GM19193 (cell line): ENCODE data around the gene PCDHB5.

Source experiments
- POLR2A ChIP-seq: IDR thresholded peaks from 4 replicates; pipeline ENCODE4 v1.6.1; 2011; ENCODE audit not compliant: insufficient read depth, insufficient read length; ENCODE audit errors: extremely low read depth

Gene PCDHB5

DNA sequence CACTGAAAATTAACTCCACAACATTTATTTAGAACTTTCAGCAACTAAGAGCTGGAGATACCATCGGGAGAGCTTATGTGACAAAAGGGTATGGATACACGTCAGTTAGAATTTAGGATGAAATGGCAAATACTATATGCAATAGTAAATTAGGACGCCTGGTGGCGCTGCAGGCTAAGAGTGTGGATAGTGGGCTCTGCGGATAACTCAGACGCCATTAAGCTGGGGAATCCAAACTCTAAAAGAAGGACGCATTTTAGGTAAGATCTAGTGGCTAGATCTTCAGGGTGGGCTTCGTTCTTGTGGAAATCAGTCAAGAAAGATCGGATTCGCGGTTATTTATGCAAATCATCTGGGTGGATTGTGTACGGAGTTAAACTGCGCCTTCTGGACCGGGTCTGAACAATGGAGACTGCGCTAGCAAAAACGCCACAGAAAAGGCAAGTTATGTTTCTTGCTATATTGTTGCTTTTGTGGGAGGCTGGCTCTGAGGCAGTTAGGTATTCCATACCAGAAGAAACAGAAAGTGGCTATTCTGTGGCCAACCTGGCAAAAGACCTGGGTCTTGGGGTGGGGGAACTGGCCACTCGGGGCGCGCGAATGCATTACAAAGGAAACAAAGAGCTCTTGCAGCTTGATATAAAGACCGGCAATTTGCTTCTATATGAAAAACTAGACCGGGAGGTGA, at the start of gene PCDHB5:
TSS of gene PCDHB5 (plus strand) at position 177 of the 688 bp plus-strand sequence. CDS start at position 406, 229 bp downstream.
- no peak for TF ChIP-seq POLR2A

DNA sequence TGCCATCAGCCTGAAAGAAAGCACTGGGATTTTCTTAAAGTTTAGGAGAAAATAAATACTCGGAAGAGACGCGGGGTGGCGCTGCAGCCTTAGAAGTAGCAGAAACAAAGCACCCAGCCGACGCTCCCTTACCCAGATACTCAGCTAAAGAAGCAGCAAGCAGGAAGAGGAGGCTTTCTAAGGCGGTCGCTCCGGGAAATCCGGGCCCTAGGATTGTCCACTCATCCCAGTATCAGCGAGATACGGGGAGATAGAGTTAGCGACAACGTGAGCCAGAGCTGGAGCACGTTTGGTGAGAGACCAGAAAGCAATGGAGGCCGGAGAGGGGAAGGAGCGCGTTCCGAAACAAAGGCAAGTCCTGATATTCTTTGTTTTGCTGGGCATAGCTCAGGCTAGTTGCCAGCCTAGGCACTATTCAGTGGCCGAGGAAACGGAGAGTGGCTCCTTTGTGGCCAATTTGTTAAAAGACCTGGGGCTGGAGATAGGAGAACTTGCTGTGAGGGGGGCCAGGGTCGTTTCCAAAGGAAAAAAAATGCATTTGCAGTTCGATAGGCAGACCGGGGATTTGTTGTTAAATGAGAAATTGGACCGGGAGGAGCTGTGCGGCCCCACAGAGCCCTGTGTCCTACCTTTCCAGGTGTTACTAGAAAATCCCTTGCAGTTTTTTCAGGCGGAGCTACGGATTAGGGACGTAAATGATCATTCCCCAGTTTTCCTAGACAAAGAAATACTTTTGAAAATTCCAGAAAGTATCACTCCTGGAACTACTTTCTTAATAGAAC, 40.3 kb upstream of the PCDHB5 start, which contains the start of gene PCDHB2:
TSS of gene PCDHB2 (plus strand) at position 135 of the 782 bp plus-strand sequence. CDS start at position 311, 176 bp downstream.
- TF ChIP-seq POLR2A, result no peak

DNA sequence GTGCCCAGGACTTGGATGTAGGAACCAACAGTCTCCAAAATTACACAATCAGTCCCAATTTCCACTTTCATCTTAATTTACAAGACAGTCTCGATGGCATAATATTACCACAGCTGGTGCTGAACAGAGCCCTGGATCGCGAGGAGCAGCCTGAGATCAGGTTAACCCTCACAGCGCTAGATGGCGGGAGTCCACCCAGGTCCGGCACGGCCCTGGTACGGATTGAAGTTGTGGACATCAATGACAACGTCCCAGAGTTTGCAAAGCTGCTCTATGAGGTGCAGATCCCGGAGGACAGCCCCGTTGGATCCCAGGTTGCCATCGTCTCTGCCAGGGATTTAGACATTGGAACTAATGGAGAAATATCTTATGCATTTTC, 39.8 kb upstream of the PCDHB5 start:
- TF ChIP-seq POLR2A, result no peak

DNA sequence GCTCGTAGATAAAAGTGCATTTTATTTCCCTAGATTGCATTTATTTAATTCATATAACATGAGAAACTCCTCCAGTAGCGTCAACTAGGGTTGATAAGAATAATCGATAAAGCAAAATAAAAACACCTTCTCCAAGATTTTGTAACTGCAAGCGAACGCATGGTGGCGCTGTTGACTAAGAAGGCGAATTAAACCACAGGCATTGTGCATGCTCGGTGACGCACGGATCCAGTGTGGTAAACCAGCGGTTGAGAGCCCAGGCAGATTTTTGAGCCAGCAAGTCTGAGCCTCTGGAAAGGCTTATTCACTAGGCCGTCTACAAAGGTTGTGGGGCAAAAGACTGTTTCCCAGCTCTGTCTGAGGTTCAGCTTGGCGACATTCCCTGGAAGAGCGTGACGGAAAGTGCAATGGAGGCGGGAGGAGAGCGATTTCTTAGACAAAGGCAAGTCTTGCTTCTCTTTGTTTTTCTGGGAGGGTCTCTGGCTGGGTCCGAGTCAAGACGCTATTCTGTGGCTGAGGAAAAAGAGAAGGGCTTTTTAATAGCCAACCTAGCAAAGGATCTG, 34.7 kb upstream of the PCDHB5 start, which contains the start of gene PCDHB3:
TSS of gene PCDHB3 (plus strand) at position 231 of the 563 bp plus-strand sequence. CDS start at position 408, 177 bp downstream.
- TF ChIP-seq POLR2A, result no peak

DNA sequence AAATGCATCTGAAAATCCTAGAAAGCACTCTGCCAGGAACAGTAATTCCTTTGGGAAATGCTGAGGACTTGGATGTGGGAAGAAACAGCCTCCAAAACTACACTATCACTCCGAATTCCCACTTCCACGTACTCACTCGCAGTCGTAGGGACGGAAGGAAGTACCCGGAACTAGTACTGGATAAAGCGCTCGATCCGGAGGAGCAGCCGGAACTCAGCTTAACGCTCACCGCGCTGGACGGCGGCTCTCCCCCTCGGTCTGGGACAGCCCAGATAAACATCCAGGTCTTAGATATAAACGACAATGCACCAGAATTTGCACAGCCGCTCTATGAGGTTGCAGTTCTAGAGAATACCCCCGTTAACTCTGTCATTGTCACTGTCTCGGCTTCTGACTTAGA, 33.9 kb upstream of the PCDHB5 start:
- no peak for TF ChIP-seq POLR2A

DNA sequence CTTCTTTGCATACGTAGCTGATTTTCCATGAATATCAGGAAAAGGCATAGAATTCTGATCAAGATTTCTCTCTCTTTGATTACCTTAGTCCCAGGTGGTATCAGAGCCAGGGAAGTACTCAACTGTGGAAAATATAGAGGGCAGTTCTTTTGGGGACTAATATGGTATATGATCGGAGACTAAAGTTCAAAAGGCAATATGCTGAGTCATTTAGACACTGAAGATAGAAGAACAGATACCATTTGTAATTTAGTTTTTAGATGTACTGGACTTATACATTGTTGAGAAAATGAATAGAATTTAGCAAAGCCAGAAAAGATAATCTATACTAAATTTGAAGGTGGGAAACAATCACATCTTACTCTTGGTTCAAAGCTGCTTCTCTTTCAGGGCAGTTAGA, 29.7 kb upstream of the PCDHB5 start:
- no peak for TF ChIP-seq POLR2A

DNA sequence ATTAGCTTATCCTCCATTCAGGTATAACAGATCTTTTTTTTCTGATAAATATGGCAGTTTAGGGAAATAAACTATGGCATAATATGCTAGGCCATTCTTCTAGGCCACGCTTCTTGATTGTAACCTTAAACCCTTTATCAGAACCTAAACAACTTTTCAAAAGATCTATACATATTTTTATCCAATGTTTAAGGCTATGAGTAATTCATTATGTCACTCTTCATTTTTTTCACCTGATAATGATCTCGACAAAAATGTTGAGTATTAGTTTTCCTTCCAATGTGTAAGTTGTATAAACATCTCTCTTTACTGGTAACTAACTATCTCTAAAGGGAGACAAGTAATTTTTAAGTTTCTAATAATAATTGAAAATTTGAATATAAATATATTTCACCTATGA, 15.8 kb upstream of the PCDHB5 start:
- no peak for TF ChIP-seq POLR2A

DNA sequence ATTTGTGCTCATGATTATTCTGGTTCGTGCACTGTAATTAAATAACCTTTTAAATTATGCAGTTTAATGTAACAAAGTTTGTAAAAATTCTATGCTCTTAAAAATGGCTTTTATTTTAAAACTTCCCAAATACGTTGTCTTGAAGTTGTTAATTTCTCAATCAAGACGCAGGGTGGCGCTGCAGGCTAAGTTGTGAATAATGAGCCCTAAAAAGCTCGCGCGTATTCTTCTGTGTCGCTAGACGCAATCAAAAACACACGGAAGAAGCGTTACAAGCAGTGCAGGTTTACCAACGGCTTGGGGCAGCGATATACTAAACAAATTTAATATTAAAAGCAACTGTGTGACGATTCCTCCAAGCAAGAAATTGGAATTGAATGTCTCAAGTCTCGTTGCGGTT, 13.4 kb upstream of the PCDHB5 start, which contains the start of gene PCDHB4:
TSS of gene PCDHB4 (plus strand) at position 256 of the 400 bp plus-strand sequence. CDS start 181 bp downstream, outside the sequence.
- no peak for TF ChIP-seq POLR2A

DNA sequence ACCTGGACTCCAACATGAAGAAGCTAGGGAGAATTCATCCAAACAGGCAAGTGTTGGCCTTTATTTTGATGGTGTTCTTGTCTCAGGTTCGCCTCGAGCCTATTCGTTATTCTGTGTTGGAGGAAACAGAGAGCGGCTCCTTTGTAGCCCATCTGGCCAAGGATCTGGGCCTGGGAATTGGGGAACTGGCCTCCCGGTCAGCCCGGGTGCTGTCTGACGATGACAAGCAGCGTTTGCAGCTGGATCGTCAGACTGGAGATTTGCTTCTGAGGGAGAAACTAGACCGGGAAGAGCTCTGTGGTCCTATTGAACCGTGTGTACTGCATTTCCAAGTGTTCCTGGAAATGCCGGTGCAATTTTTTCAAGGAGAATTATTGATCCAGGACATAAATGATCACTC, 13.0 kb upstream of the PCDHB5 start:
- no peak for TF ChIP-seq POLR2A

DNA sequence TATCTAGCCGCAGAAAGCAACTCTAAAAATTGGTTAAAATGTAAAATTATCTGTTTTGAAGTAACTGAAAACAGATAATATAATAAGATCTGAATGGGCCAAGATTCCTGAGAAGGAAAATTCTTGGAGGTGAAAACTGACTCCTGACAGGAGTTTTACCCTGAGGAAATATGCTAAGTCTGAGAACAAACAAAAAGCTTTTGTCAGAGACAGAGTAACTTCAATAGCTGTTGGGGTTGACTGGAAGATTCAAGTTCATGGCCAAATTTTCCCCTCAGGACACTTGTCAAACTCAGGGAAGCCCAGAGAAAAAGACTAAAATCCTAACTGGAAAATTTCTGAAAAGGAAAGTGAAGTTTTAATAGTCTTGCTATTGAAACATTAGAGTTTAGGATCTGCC, 7.7 kb upstream of the PCDHB5 start:
- TF ChIP-seq POLR2A, result no peak

DNA sequence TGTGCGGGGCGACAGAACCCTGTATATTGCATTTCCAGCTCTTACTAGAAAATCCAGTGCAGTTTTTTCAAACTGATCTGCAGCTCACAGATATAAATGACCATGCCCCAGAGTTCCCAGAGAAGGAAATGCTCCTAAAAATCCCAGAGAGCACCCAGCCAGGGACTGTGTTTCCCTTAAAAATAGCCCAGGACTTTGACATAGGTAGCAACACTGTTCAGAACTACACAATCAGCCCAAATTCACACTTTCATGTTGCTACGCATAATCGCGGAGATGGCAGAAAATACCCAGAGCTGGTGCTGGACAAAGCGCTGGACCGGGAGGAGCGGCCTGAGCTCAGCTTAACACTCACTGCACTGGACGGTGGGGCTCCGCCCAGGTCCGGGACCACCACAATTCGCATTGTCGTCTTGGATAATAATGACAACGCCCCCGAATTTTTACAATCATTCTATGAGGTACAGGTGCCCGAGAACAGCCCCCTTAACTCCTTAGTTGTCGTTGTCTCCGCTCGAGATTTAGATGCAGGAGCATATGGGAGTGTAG, 786 bp downstream of the PCDHB5 start:
- no peak for TF ChIP-seq POLR2A

DNA sequence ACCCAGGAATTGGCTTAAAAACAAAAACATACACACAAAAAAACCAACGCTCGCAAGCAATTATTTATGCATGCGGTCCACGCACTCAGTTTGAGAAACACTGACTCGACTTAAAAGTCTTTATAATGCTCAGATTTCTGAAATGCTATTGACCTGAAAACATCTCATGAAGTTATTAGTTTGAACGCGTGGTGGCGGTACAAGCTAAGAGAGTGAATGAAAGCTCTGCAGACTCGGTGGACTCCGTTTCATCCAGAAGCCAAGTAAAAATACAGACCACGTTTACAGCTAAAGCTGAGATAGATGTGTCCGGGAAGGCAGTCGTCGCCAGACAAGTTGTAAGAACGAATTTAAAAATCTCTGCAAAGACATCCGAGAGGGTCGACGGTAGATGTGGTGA, 14.8 kb downstream of the PCDHB5 start, which contains the start of gene PCDHB6:
TSS of gene PCDHB6 (plus strand) at position 246 of the 400 bp plus-strand sequence. CDS start 201 bp downstream, outside the sequence.
- TF ChIP-seq POLR2A, result no peak

DNA sequence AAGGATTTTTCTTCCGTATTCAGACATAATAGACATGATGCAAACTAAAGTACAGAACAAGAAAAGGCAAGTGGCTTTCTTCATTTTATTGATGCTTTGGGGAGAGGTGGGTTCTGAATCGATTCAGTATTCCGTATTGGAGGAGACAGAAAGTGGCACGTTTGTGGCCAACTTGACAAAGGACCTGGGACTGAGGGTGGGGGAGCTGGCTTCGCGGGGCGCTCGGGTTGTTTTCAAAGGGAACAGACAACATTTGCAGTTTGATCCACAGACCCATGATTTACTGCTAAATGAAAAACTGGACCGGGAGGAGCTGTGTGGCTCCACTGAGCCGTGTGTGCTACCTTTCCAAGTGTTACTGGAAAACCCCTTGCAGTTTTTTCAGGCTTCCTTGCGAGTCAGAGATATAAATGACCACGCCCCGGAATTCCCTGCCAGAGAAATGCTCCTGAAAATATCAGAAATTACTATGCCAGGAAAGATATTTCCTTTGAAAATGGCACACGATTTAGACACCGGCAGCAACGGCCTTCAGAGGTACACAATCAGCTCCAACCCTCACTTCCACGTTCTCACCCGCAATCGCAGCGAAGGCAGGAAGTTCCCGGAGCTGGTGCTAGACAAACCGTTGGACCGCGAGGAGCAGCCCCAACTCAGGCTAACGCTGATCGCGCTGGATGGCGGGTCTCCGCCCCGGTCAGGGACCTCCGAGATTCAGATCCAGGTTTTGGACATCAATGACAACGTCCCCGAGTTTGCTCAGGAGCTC, 15.4 kb downstream of the PCDHB5 start:
- no peak for TF ChIP-seq POLR2A

DNA sequence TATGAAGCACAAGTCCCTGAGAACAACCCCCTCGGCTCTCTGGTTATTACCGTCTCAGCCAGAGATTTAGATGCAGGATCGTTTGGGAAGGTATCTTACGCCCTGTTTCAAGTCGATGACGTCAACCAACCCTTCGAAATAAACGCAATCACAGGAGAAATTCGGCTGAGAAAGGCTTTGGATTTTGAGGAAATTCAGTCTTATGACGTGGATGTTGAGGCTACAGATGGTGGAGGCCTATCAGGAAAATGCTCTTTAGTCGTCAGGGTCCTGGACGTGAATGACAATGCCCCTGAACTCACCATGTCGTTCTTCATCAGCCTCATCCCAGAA, 16.0 kb downstream of the PCDHB5 start:
- no peak for TF ChIP-seq POLR2A
